Hematopoietic multipotent progenitor cell treated with erythropoietin and hydrocortisone succinate and interleukin-3 and kit ligand, for 6 days (in vitro differentiated cells): ENCODE data around the gene NTF4.

Experiments
- DNase-seq: peaks from one replicate; pipeline ENCODE4 v3.0.0-alpha.2; 2015

NTF4 gene

DNA sequence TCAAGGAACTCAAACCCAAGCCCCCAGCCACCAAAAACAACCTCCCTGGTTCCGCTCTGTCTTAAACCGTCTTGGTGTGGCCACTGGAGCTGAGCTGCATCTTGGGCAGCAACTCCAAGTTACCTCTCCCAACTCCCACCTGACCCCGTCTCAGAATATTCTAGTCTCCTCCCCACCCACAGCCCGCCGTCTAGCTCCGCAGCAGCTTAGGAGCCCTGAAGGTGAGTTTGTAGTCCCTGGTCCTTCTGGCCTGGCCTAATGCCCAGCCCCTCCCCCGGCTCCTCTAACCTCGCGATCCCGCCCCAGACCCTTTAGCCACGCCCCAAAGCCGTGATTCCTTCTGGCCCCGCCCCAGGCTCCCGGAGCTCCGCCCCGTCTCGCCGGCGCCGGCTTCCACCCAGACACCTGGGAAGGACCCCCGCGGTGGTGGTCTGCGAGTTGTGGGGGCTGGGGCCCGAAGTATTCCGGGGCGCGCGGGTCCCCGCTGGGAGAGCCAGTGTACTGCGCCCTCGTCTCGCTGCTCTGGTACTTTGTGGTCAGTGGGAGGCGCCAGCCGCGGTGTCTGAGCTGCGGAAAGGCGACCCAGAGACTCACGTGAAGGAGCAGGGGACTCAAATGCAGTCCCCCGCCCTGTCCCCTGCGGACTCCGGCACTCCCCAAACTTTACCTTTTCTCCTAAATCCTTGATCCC, 45.2 kb downstream of the NTF4 start:
- peak; percentile 71 for DNase-seq

- DNase-seq = peak; percentile 47
These were observed 46.0 kb downstream of the NTF4 start for GRCh38 chr19:49018388-49019241.

DNA sequence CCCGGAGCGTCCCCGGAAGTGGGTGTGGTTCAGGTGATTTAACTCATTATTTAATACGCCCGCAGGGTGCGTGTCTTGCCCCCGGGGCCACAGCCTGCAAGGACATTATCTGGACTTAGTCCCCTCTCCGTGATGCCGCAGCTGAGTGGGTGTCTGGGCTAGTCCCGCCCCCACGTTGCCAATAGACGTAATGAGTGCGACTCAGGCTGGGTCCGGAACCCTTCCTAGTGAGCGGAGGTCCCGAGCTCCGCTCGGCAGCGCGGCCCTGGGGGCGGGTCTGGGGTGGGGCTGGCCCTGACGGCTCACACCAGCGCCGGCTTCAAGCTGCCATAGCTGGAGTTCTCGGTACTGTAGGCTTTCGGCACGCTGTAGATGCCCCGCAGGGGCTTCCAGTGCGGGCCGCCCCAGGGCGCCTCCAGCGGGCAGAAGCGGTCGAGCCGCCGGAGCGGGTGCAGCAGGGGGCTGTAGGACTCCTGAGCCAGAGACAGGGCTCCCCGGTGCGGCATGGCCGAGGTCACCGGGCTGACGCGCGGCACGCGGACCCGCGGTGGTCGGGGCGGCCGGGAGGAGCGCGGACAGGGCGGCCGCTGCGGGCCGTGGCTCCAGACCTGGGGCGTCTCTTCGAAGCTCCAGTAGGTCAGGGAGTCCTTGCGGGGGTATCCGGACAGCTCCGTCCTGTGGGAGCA, 46.8 kb downstream of the NTF4 start:
- DNase-seq = peak; percentile 77

DNA sequence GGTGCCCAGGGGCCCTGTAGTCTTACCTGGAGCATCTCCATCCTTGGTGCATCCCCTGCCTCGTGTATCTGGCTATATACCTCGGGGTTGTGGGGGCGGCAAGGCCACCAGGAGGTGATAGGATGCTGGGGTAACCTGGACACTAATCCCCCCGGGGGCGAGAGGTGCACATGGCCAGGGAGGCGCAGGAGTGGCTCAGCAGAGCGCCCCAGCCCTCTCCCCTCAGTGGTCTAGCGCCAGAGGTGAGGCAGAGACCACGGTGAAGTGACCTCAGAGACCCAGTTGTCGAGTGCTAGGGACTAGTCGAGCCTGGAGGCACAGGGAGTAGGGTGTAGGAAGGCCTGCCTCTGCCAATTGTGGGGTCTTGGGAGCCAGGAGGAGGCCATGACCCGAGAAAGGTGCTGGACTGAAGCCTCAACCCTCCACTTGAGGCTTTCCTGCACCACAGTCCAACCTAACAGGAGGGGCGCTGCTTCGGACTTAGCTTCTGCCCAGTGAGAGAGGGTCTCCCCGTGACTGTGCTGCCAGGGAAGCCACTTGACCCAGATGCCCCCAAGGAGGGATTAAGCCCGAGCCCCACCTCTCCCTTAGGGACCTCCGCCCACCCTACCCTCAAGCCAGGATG, 47.5 kb downstream of the NTF4 start, which contains the start of gene LHB:
Gene LHB, minus strand, starts transcription at position 51 of the 625 bp plus-strand sequence. Its CDS starts 10 bp downstream, at position 41.
- no peak for DNase-seq

DNA sequence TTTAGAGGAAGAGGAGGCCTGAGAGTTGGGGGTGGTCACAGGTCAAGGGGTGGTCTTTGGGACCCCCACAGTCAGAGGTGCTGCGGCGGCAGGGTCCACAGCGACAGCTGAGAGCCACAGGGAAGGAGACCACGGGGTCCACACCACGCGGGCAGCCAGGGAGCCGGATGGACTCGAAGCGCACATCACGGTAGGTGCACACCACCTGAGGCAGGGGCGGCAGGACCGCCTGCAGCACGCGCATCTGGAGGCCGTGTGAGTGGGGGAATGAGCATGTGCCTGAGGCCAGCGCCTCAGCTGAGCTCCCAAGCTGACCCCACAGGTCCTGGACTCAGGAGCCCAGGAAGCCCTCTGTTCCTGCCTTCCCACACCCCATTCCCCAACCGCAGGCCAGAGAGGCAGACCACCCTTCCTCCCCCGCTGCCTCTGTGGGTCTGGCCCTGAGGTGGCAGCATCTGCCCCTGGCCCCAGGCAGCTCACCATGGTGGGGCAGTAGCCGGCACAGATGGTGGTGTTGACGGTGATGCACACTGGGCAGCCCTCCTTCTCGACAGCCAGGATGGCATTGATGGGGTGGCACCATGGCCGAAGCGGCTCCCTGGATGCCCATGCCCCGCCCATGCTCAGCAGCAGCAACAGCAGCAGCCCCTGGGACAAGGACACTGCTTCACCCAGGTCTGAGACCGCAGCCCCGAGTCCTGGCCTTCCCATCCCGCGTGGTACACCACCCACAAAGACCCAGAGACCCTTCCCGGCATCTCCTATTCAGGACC, 48.4 kb downstream of the NTF4 start:
- no peak for DNase-seq

GRCh38 chr19:49014870-49015255, 49.8 kb downstream of the NTF4 start:
- DNase-seq = no peak

DNA sequence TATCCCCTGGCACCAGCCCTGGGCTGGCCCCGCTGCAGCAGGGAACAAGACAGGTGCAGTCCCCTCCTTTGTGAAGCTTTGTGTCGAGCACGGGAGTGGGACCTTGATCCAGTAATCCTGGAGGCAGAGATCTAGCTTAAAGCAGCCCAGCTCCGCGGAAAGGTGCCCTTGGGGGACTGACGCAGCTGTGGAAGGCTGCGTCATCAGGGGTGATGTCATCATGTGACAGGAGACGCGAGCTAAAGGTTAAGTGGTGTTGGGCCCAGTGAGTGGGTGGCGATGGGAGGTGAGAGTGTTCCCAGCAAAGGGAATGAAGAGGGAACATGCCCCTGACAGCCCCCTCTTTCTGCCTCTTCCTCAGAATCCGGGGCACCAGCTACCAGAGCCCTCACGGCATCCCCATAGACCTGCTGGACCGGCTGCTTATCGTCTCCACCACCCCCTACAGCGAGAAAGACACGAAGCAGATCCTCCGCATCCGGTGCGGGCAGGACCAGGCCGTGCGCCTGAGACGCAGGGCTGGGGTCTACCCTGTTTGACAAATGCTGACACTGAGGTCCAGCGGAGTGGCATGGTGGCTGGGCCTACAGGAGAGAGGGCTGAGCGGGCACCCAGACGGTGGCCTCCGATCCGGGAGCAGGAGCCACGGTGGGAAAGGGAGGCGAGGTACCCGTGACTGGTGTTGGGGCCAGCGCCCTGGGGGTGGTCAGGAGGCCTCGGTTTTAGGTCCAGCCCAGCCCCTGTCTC, 50.3 kb downstream of the NTF4 start:
- DNase-seq = no peak

- DNase-seq = no peak
These were observed 53.4 kb downstream of the NTF4 start for GRCh38 chr19:49011194-49011593.
